ENCODE results near the gene LRBA. TPM values are rescaled to one million over a fixed set of nuclear protein-coding genes. Genes with fewer than 3 reads are reported as not detected.

Gene LRBA
- total RNA-seq, 1 experiment from 2014 or later: 77.4 TPM

DNA sequence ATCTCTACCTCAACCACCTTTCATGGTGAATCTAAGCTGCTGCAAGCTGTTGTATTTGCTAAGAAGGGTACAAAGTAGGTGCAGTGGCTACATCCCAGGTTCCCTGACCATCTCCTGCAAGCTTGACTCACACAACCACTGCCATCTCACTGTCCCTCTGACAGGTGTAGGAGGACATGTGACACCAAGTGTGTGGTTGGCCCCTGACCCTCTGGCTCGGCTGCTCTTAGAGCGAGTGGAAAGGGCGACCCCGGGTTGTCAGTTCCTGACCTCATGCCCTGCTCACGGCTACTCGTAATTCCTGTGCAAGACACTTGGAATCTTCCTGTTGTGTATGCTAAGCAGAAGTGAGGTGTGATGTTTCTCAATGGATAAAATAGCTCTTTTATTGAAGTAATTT, 752.5 kb downstream of the LRBA start:
- no peaks in the 10 kb centered on the region for H3K79me2 ChIP-seq (ENCODE audit: low read depth)
- H3K27me3 ChIP-seq (ENCODE audit: insufficient read depth, low read depth): no peaks in the 10 kb centered on the region
- H3F3A ChIP-seq (ENCODE audit: insufficient read depth, low read depth): no peaks in the 10 kb centered on the region
- H2AFZ ChIP-seq: no peak overlapping the region
- no peak for DNase-seq
- ChIA-PET CTCF (no interaction called here), POLR2A (ENCODE audit: unreplicated experiment) (no interaction called here)
- no TSS peak for BruUV-seq (replicated peaks)
- H4K20me1 ChIP-seq (ENCODE audit: insufficient read depth): no peaks in the 10 kb centered on the region
- H3K4me3 ChIP-seq: no peak overlapping the region
- no peaks in the 10 kb centered on the region for H3K9me3 ChIP-seq (ENCODE audit: insufficient read depth, low read depth)
- no peaks in the 10 kb centered on the region for H3K4me1 ChIP-seq (replicated peaks; ENCODE audit: insufficient read depth)
- TF ChIP-seq CTCF (conservative IDR thresholded peaks at IDR 0.05): no peak
- TF ChIP-seq EZH2 (IDR thresholded peaks at IDR 0.05; ENCODE audit: low read depth): no peak
- no peaks in the 10 kb centered on the region for H3K36me3 ChIP-seq (ENCODE audit: low read depth)
- H3K27ac ChIP-seq: no peak overlapping the region
- H3K9me2 ChIP-seq (ENCODE audit: insufficient read depth): no peaks in the 10 kb centered on the region
- intact Hi-C loops (cut with micrococcal nuclease; ENCODE audit: unreplicated experiment): no loop called here
- H3K4me2 ChIP-seq: no peak overlapping the region

- intact Hi-C loops (cut with micrococcal nuclease; ENCODE audit: unreplicated experiment): no loop called here
- TF ChIP-seq CTCF (conservative IDR thresholded peaks at IDR 0.05) (no peak), EZH2 (IDR thresholded peaks at IDR 0.05; ENCODE audit: low read depth) (no peak)
- Histone ChIP-seq H4K20me1 (ENCODE audit: insufficient read depth) (no peaks in the 10 kb centered on the region), H3K9me3 (ENCODE audit: insufficient read depth, low read depth) (no peaks in the 10 kb centered on the region), H3K36me3 (ENCODE audit: low read depth) (no peaks in the 10 kb centered on the region), H3K79me2 (ENCODE audit: low read depth) (no peaks in the 10 kb centered on the region), H3F3A (ENCODE audit: insufficient read depth, low read depth) (no peaks in the 10 kb centered on the region), H3K9me2 (ENCODE audit: insufficient read depth) (no peaks in the 10 kb centered on the region), H3K4me1 (replicated peaks; ENCODE audit: insufficient read depth) (no peaks in the 10 kb centered on the region), H3K4me3 (no peak overlapping the region), H3K4me2 (no peak overlapping the region), H3K27ac (no peak overlapping the region), H2AFZ (no peak overlapping the region), H3K27me3 (ENCODE audit: insufficient read depth, low read depth) (no peaks in the 10 kb centered on the region)
- no TSS peak for BruUV-seq (replicated peaks)
- ChIA-PET POLR2A (ENCODE audit: unreplicated experiment) (no interaction called here), CTCF (no interaction called here)
- no peak for DNase-seq
Observed at GRCh38 chr4:150261571-150261970, 753.5 kb downstream of the LRBA start.

DNA sequence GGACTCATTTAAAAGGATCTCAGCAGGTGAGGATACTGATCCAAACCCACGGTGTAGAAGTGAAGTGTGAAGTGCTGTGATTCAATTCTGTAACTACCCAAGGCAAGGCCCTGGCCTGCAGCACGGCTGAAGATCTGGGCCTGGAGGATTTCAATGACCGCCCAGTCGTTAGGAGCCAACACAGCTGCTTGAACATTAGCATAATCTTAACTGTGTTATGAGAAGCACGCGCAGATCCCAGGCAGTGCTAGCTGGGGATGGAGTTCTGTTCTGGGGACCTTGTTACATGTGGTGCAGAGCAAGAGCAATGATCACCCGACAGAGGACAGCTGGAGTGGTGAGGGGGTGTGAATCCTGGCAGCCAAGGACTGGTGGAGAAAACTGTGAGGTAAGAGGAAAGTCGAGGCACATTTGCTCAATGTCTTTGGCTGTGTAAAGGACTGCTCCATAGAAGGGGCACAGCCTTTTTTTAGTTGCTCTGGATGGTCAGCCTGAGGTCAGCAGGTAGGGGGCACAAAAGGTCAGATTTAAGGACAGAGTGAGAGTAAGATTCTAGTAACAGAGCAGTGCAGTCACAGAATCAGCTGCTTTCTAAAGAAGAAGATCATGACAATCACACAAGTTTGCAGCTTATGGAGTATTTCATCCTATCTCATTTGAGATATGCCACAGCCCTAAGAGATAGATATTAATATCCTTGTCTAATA, 755.1 kb downstream of the LRBA start:
- intact Hi-C loops (cut with micrococcal nuclease; ENCODE audit: unreplicated experiment): no loop called here
- H3K4me1 ChIP-seq (replicated peaks; ENCODE audit: insufficient read depth): no peaks in the 10 kb centered on the region

More for the DNA sequence above, 755.1 kb downstream of the LRBA start:
- no peak overlapping the region for H3K27ac ChIP-seq
- CTCF ChIA-PET: no interaction called here
- no peaks in the 10 kb centered on the region for H3K9me3 ChIP-seq (ENCODE audit: insufficient read depth, low read depth)
- no peak overlapping the region for H3K4me3 ChIP-seq
- TF ChIP-seq CTCF (conservative IDR thresholded peaks at IDR 0.05) (no peak), EZH2 (IDR thresholded peaks at IDR 0.05; ENCODE audit: low read depth) (no peak)
- POLR2A ChIA-PET (ENCODE audit: unreplicated experiment): no interaction called here
- H4K20me1 ChIP-seq (ENCODE audit: insufficient read depth): no peaks in the 10 kb centered on the region
- H3K27me3 ChIP-seq (ENCODE audit: insufficient read depth, low read depth): no peaks in the 10 kb centered on the region
- H3K9me2 ChIP-seq (ENCODE audit: insufficient read depth): no peaks in the 10 kb centered on the region
- H3K4me2 ChIP-seq: no peak overlapping the region
- no peak overlapping the region for H2AFZ ChIP-seq
- no peaks in the 10 kb centered on the region for H3K36me3 ChIP-seq (ENCODE audit: low read depth)
- no peaks in the 10 kb centered on the region for H3F3A ChIP-seq (ENCODE audit: insufficient read depth, low read depth)
- no peak for DNase-seq
- H3K79me2 ChIP-seq (ENCODE audit: low read depth): no peaks in the 10 kb centered on the region
- no TSS peak for BruUV-seq (replicated peaks)

Measured in PC-9 (cell line).